Chondrocyte (in vitro differentiated cells): ENCODE data around the gene CTRL. TPM values are rescaled to one million over a fixed set of nuclear protein-coding genes. Genes with fewer than 3 reads are reported as not detected.
A peak's percentile ranks its signal among the peaks of the same experiment; 100 is the strongest.

Experiments
- DNase-seq: peaks from one replicate; pipeline ENCODE4 v3.0.0; 2021; ENCODE audit warnings: mixed read lengths, low spot score
- H3K27ac Mint-ChIP-seq: one replicate; pipeline ENCODE4 v1.8.0; 2021; ENCODE audit warnings: mild to moderate bottlenecking, moderate library complexity, mixed read lengths; ENCODE audit not compliant: unreplicated experiment
- H3K27me3 Mint-ChIP-seq: 2 replicates; pipeline ENCODE4 v1.8.0; 2021; ENCODE audit warnings: low read depth, mixed read lengths
- H3K36me3 Mint-ChIP-seq: 2 replicates; pipeline ENCODE4 v1.8.0; 2021; ENCODE audit warnings: low read depth, mixed read lengths
- H3K4me1 Mint-ChIP-seq: 2 replicates; pipeline ENCODE4 v1.8.0; 2021; ENCODE audit warnings: low read depth, mild to moderate bottlenecking, mixed read lengths
- H3K4me3 Mint-ChIP-seq: one replicate; pipeline ENCODE4 v1.8.0; 2021; ENCODE audit warnings: mild to moderate bottlenecking, moderate library complexity, mixed read lengths; ENCODE audit not compliant: unreplicated experiment
- H3K9me3 Mint-ChIP-seq: 2 replicates; pipeline ENCODE4 v1.8.0; 2021; ENCODE audit warnings: low read depth, mixed read lengths
- total RNA-seq: library from RNA; stranded (reverse); gene quantifications from 3 replicates; pipeline ENCODE4 v1.2.1, GENCODE V29; 2021
- TF ChIP-seq, protein P1 (sequence below): fragments of 200-600 bp; sonication (generic); IDR thresholded peaks from 2 replicates; pipeline ENCODE4 v1.5.0; 2021; ENCODE audit warnings: antibody characterized with exemption, mild to moderate bottlenecking, moderate library complexity

CTRL gene
- total RNA-seq, 1 donor from 2014 or later, result not detected

DNA sequence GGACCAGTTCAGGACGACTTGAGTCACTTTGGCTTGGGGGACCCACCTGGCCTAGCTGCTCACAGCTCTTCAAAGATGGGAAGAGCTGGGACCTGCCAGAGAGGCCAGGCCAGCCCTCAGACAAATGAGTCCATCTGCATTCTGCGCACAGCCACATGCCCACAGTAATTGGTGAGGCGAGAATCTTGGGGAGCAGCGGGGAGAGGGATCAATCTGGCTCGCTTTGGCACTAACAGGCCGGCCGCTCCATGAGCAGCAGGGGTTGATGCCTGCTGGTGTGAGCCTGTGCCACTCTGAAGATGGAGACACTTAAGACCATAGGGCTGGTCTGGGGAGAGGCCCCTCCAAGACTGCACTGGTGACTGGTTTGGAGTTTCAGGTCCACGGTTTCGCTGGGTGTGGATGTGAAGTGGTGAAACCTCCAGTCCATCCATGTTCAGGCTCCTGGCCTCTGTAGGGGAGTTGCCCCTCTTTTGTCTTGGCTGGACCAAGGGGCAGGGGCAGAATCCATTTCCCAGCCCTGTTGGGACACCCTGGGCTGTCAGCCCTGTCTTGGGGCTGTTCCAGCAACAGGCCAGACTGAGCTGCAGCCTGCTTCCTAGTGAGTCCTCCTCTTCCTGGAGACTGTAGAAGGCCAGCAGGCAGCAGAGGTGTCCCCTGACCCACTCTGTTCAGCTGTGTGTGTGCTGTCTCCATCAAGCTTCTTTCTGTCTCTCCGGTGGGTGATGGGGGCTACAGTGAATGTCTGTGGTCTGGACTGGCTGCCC lies 7.3 kb downstream of the CTRL start:
- TF ChIP-seq, protein P1, sequence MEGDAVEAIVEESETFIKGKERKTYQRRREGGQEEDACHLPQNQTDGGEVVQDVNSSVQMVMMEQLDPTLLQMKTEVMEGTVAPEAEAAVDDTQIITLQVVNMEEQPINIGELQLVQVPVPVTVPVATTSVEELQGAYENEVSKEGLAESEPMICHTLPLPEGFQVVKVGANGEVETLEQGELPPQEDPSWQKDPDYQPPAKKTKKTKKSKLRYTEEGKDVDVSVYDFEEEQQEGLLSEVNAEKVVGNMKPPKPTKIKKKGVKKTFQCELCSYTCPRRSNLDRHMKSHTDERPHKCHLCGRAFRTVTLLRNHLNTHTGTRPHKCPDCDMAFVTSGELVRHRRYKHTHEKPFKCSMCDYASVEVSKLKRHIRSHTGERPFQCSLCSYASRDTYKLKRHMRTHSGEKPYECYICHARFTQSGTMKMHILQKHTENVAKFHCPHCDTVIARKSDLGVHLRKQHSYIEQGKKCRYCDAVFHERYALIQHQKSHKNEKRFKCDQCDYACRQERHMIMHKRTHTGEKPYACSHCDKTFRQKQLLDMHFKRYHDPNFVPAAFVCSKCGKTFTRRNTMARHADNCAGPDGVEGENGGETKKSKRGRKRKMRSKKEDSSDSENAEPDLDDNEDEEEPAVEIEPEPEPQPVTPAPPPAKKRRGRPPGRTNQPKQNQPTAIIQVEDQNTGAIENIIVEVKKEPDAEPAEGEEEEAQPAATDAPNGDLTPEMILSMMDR, result no peak
- Mint-ChIP-seq H3K27me3 (no peaks in the 10 kb centered on the region), H3K9me3 (no peaks in the 10 kb centered on the region), H3K4me1 (peaks cover 17% of the 10 kb centered on the region), H3K36me3 (peaks cover 3% of the 10 kb centered on the region), H3K27ac (no peak overlapping the region), H3K4me3 (no peak overlapping the region)
- no peak for DNase-seq

- Mint-ChIP-seq H3K9me3 (no peaks in the 10 kb centered on the region), H3K4me1 (peaks cover 17% of the 10 kb centered on the region), H3K36me3 (peaks cover 3% of the 10 kb centered on the region), H3K27me3 (no peaks in the 10 kb centered on the region), H3K27ac (no peak overlapping the region), H3K4me3 (no peak overlapping the region)
- TF ChIP-seq, protein P1, result no peak
- DNase-seq, result no peak
Observed at GRCh38 chr16:67923414-67924116, 8.1 kb downstream of the CTRL start.

- H3K4me1 Mint-ChIP-seq, result peaks cover 22% of the 10 kb centered on the region
- H3K36me3 Mint-ChIP-seq, result peaks cover 1% of the 10 kb centered on the region
- no peaks in the 10 kb centered on the region for H3K27me3 Mint-ChIP-seq
- H3K27ac Mint-ChIP-seq, result no peak overlapping the region
- TF ChIP-seq, protein P1, result no peak
- no peaks in the 10 kb centered on the region for H3K9me3 Mint-ChIP-seq
- DNase-seq, result no peak
- H3K4me3 Mint-ChIP-seq, result no peak overlapping the region
Observed at GRCh38 chr16:67922740-67923139, 8.9 kb downstream of the CTRL start.

GRCh38 chr16:67922221-67922620 lies 9.4 kb downstream of the CTRL start:
- peaks cover 27% of the 10 kb centered on the region for H3K4me1 Mint-ChIP-seq
- no peak overlapping the region for H3K27ac Mint-ChIP-seq
- H3K36me3 Mint-ChIP-seq, result peaks cover 1% of the 10 kb centered on the region

GRCh38 chr16:67919622-67920221 lies 11.9 kb downstream of the CTRL start:
- Mint-ChIP-seq H3K27ac (no peak overlapping the region), H3K36me3 (peaks cover 1% of the 10 kb centered on the region), H3K4me3 (no peak overlapping the region), H3K27me3 (no peaks in the 10 kb centered on the region), H3K9me3 (no peaks in the 10 kb centered on the region), H3K4me1 (peaks cover 39% of the 10 kb centered on the region)
- TF ChIP-seq, protein P1, result peak; percentile 19
- no peak for DNase-seq

More at GRCh38 chr16:67922221-67922620, 9.4 kb downstream of the CTRL start:
- TF ChIP-seq, protein P1, result no peak
- Mint-ChIP-seq H3K27me3 (no peaks in the 10 kb centered on the region), H3K4me3 (no peak overlapping the region), H3K9me3 (no peaks in the 10 kb centered on the region)
- no peak for DNase-seq
